HG03097 (cell line): Measurements from ENCODE around the gene PAQR3.

Experiments
- ATAC-seq: cut with Tn5 transposase; IDR thresholded peaks from one replicate; pipeline ENCODE4 v1.9.1; 2021; ENCODE audit not compliant: unreplicated experiment, low FRiP score

PAQR3 gene

DNA sequence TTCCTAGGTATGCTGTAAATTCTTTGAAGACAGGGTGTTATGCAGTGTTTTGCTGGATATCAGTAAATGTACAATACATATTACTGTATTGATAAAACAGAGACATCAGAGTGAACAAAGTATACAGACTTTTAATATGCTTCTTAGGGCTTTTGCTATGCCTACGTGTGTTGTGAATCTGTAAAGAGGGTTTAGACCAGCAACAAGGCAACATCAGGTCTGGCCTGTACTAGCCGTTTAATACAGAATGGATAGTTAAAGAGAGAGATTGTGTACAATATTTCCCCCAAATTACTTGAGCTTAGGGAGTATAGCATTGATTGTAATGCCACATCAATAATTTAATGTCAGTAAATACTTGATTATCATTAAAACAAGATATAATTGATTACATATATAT lies 75.2 kb downstream of the PAQR3 start:
- no peak for ATAC-seq

DNA sequence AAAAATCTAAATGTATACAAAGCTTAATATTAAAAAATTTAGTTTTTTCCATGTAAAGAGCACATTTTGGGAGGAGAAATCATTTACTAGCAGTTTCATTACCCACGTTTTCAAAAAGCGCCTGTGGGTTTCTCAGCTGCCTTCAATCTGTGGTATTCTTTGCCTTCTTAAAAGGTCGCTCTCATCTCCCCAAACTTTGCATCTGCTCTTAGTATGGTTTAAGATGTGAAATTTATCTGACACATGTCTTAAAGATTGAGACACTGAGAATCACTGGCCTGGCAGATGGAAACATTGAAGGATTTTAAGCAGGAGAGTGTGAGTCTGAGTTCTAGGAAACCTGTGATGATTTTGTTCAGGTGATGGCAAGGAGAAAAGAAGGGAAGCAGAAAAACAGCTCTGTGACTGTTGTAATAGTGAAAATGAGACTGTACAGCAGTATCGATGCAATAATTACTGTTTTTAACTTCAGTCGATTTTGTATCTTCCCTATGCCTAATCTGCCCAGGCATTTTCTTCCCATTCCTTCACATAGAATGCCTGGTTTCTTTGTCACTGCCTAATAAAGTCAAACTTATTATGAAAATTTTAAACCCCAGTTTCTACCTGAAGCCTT lies 75.9 kb downstream of the PAQR3 start:
- no peak for ATAC-seq

GRCh38 chr4:78862314-78862737 lies 76.9 kb downstream of the PAQR3 start:
- ATAC-seq: no peak
